Measurements from ENCODE around the gene ANKRD13C. TPM values are rescaled to one million over a fixed set of nuclear protein-coding genes. Genes with fewer than 3 reads are reported as not detected.
"Not testable (repeated sequence)": the region's sequence is repeated elsewhere in the genome, so short reads cannot be mapped to it uniquely, and the experiment has no call there.

Gene ANKRD13C
- total RNA-seq, 1 experiment from 2014 or later, result 20.6 TPM

GRCh38 chr1:70382682-70383081 lies 28.2 kb upstream of the ANKRD13C start:
- no TSS peak for BruUV-seq (replicated peaks)
- no peak overlapping the region for H3K27ac ChIP-seq (ENCODE audit: low read depth, low read length, poor library complexity, severe bottlenecking)

GRCh38 chr1:70376196-70376595 lies 21.7 kb upstream of the ANKRD13C start:
- CTCF ChIA-PET, result no interaction called here
- no peaks in the 10 kb centered on the region for H3K4me1 ChIP-seq (ENCODE audit: insufficient read depth, low read length, poor library complexity, severe bottlenecking)
- no TSS peak for BruUV-seq (replicated peaks)
- no peak for TF ChIP-seq EZH2 (IDR thresholded peaks at IDR 0.05; ENCODE audit: borderline replicate concordance, low read depth, low read length, poor library complexity, severe bottlenecking)
- TF ChIP-seq CTCF (conservative IDR thresholded peaks at IDR 0.05; ENCODE audit: low read depth, low read length), result no peak
- POLR2A ChIA-PET (ENCODE audit: low non-redundant PET), result no interaction called here
- H3K36me3 ChIP-seq (ENCODE audit: insufficient read depth, low read length, poor library complexity, severe bottlenecking), result no peaks in the 10 kb centered on the region
- H3K27me3 ChIP-seq (replicated peaks; ENCODE audit: insufficient read depth, low read depth, low read length, poor library complexity), result no peaks in the 10 kb centered on the region
- H3K9me3 ChIP-seq (ENCODE audit: low read depth, low read length, poor library complexity, severe bottlenecking), result no peaks in the 10 kb centered on the region
- H3K27ac ChIP-seq (ENCODE audit: low read depth, low read length, poor library complexity, severe bottlenecking), result no peak overlapping the region
- intact Hi-C loops (cut with micrococcal nuclease; ENCODE audit: unreplicated experiment), result no loop called here
- no peak for DNase-seq (ENCODE audit: low spot score)
- H3K4me3 ChIP-seq (ENCODE audit: low read depth, low read length, poor library complexity, severe bottlenecking), result no peak overlapping the region

More at GRCh38 chr1:70382682-70383081, 28.2 kb upstream of the ANKRD13C start:
- Histone ChIP-seq H3K36me3 (ENCODE audit: insufficient read depth, low read length, poor library complexity, severe bottlenecking) (no peaks in the 10 kb centered on the region), H3K4me3 (ENCODE audit: low read depth, low read length, poor library complexity, severe bottlenecking) (no peak overlapping the region), H3K4me1 (ENCODE audit: insufficient read depth, low read length, poor library complexity, severe bottlenecking) (no peaks in the 10 kb centered on the region), H3K9me3 (ENCODE audit: low read depth, low read length, poor library complexity, severe bottlenecking) (no peaks in the 10 kb centered on the region), H3K27me3 (replicated peaks; ENCODE audit: insufficient read depth, low read depth, low read length, poor library complexity) (no peaks in the 10 kb centered on the region)
- no peak for TF ChIP-seq CTCF (conservative IDR thresholded peaks at IDR 0.05; ENCODE audit: low read depth, low read length)
- TF ChIP-seq EZH2 (IDR thresholded peaks at IDR 0.05; ENCODE audit: borderline replicate concordance, low read depth, low read length, poor library complexity, severe bottlenecking), result no peak
- intact Hi-C loops (cut with micrococcal nuclease; ENCODE audit: unreplicated experiment), result no loop called here
- ChIA-PET POLR2A (ENCODE audit: low non-redundant PET) (no interaction called here), CTCF (no interaction called here)
- DNase-seq (ENCODE audit: low spot score), result no peak

- H3K27me3 ChIP-seq (replicated peaks; ENCODE audit: insufficient read depth, low read depth, low read length, poor library complexity); H3K4me3 ChIP-seq (ENCODE audit: low read depth, low read length, poor library complexity, severe bottlenecking); DNase-seq (ENCODE audit: low spot score); POLR2A ChIA-PET (ENCODE audit: low non-redundant PET); CTCF ChIA-PET; H3K27ac ChIP-seq (ENCODE audit: low read depth, low read length, poor library complexity, severe bottlenecking); H3K4me1 ChIP-seq (ENCODE audit: insufficient read depth, low read length, poor library complexity, severe bottlenecking); intact Hi-C loops (cut with micrococcal nuclease; ENCODE audit: unreplicated experiment); H3K36me3 ChIP-seq (ENCODE audit: insufficient read depth, low read length, poor library complexity, severe bottlenecking); BruUV-seq (replicated peaks); H3K9me3 ChIP-seq (ENCODE audit: low read depth, low read length, poor library complexity, severe bottlenecking): not testable (repeated sequence)
Observed at GRCh38 chr1:70373580-70373979, 19.1 kb upstream of the ANKRD13C start.

- intact Hi-C loops (cut with micrococcal nuclease; ENCODE audit: unreplicated experiment), result no loop called here
- H3K4me1 ChIP-seq (ENCODE audit: insufficient read depth, low read length, poor library complexity, severe bottlenecking), result no peaks in the 10 kb centered on the region
- H3K27me3 ChIP-seq (replicated peaks; ENCODE audit: insufficient read depth, low read depth, low read length, poor library complexity), result no peaks in the 10 kb centered on the region
- ChIA-PET POLR2A (ENCODE audit: low non-redundant PET) (no interaction called here), CTCF (no interaction called here)
- DNase-seq (ENCODE audit: low spot score), result no peak
- no peaks in the 10 kb centered on the region for H3K36me3 ChIP-seq (ENCODE audit: insufficient read depth, low read length, poor library complexity, severe bottlenecking)
- BruUV-seq (replicated peaks), result no TSS peak
- no peak for TF ChIP-seq EZH2 (IDR thresholded peaks at IDR 0.05; ENCODE audit: borderline replicate concordance, low read depth, low read length, poor library complexity, severe bottlenecking)
- TF ChIP-seq CTCF (conservative IDR thresholded peaks at IDR 0.05; ENCODE audit: low read depth, low read length), result no peak
- no peak overlapping the region for H3K27ac ChIP-seq (ENCODE audit: low read depth, low read length, poor library complexity, severe bottlenecking)
- H3K4me3 ChIP-seq (ENCODE audit: low read depth, low read length, poor library complexity, severe bottlenecking), result no peak overlapping the region
- no peaks in the 10 kb centered on the region for H3K9me3 ChIP-seq (ENCODE audit: low read depth, low read length, poor library complexity, severe bottlenecking)
Observed at GRCh38 chr1:70372426-70372825, 17.9 kb upstream of the ANKRD13C start.

GRCh38 chr1:70371586-70371985 lies 17.1 kb upstream of the ANKRD13C start:
- H3K9me3 ChIP-seq (ENCODE audit: low read depth, low read length, poor library complexity, severe bottlenecking); H3K27ac ChIP-seq (ENCODE audit: low read depth, low read length, poor library complexity, severe bottlenecking); BruUV-seq (replicated peaks); DNase-seq (ENCODE audit: low spot score); H3K4me1 ChIP-seq (ENCODE audit: insufficient read depth, low read length, poor library complexity, severe bottlenecking); H3K27me3 ChIP-seq (replicated peaks; ENCODE audit: insufficient read depth, low read depth, low read length, poor library complexity); intact Hi-C loops (cut with micrococcal nuclease; ENCODE audit: unreplicated experiment); CTCF ChIA-PET; H3K36me3 ChIP-seq (ENCODE audit: insufficient read depth, low read length, poor library complexity, severe bottlenecking); H3K4me3 ChIP-seq (ENCODE audit: low read depth, low read length, poor library complexity, severe bottlenecking): not testable (repeated sequence)
- POLR2A ChIA-PET (ENCODE audit: low non-redundant PET), result interaction anchor here (0.6 kb wide), 1 partner anchor 57 kb away, joined by 3 read pairs; no protein-coding TSS in a partner anchor

- H3K4me1 ChIP-seq (ENCODE audit: insufficient read depth, low read length, poor library complexity, severe bottlenecking); intact Hi-C loops (cut with micrococcal nuclease; ENCODE audit: unreplicated experiment); DNase-seq (ENCODE audit: low spot score); H3K9me3 ChIP-seq (ENCODE audit: low read depth, low read length, poor library complexity, severe bottlenecking); H3K36me3 ChIP-seq (ENCODE audit: insufficient read depth, low read length, poor library complexity, severe bottlenecking); POLR2A ChIA-PET (ENCODE audit: low non-redundant PET); H3K27ac ChIP-seq (ENCODE audit: low read depth, low read length, poor library complexity, severe bottlenecking); H3K27me3 ChIP-seq (replicated peaks; ENCODE audit: insufficient read depth, low read depth, low read length, poor library complexity); CTCF ChIA-PET; H3K4me3 ChIP-seq (ENCODE audit: low read depth, low read length, poor library complexity, severe bottlenecking); BruUV-seq (replicated peaks): not testable (repeated sequence)
Observed at GRCh38 chr1:70367397-70367796, 12.9 kb upstream of the ANKRD13C start.

All from A673 (cell line).